HG03571 (cell line): Measurements from ENCODE around the gene PDF.

Source experiments
- ATAC-seq: cut with Tn5 transposase; IDR thresholded peaks from one replicate; pipeline ENCODE4 v1.9.1; 2021; ENCODE audit not compliant: unreplicated experiment

Gene PDF

DNA sequence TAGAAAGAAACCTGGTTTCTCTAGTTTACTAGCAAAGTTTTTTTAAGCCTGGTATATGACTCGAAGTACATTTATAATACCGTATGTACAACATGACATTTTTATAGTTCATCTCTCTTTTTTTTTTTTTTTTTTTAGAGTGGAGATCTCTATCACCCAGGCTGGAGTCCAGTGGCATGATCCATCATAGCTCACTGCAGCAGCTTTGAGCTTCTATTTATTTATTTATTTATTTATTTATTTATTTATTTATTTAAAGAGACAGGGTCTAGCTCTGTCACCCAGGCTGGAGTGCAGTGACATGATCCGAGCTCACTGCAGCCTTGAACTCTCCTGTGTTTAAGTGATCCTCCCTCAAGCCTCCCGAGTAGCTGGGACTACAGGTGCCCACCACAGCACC, 45.1 kb downstream of the PDF start:
- no peak for ATAC-seq

GRCh38 chr16:69283851-69284250, 46.5 kb downstream of the PDF start:
- no peak for ATAC-seq

GRCh38 chr16:69277413-69277812, 53.0 kb downstream of the PDF start:
- ATAC-seq: no peak
